Measurements from ENCODE around the gene UBE3B. TPM values are rescaled to one million over a fixed set of nuclear protein-coding genes. Genes with fewer than 3 reads are reported as not detected.
"Not testable (repeated sequence)": the region's sequence is repeated elsewhere in the genome, so short reads cannot be mapped to it uniquely, and the experiment has no call there.

The UBE3B gene
- polyA plus RNA-seq, 1 experiment, result 42.8 TPM

DNA sequence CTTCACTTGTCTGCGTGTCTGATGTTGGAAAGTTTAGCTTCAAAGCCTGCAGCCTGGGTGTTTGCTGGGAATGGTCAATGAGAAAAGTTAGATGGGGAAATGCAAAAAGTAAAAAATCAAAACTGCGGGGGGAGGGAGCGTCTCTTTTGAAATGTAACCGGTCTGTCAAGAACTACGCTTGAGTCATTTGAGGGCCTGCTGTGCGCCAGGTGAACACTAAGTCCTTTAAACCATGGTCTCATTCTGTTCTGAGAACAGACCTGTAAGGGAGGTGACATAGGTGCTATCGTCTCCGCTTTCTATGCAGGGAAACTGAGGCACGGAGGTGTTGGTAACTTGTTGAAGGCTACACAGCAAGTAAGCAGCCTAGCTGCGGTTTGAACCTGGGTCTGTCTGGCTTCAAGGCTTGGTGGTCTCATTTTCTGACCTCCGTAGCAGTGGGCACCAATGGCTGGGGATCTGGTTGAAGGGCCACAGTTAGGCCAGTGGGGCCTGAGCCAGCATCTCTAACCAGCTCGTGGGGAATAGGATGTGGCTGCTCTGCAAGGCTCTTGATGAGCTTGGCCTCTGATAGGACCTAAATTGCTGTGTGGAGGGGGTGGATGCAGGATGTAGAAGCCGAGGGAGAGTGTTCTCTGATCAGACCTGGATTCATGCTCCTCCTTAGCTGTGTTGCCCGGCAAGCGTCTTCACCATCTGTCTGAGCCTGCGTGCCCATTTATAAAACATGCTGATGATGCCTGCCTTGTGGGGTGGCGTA is 41.8 kb upstream of the UBE3B start:
- Histone ChIP-seq H3K27me3 (ENCODE audit: control insufficient read depth, insufficient read depth, low read length) (no peaks in the 10 kb centered on the region), H3K4me3 (ENCODE audit: low read depth, low read length) (no peak overlapping the region), H3K27ac (ENCODE audit: low read depth, low read length) (no peak overlapping the region), H3K9me3 (ENCODE audit: control insufficient read depth, insufficient read depth, low read length) (no peaks in the 10 kb centered on the region)
- ChIA-PET CTCF (interaction anchor here (0.8 to 2.9 kb wide), 4 partner anchors 8 to 340 kb away, joined by 3 to 21 read pairs (median 14); partner anchors contain the start of genes KCTD10 and UBE3B), POLR2A (no interaction called here)
- TF ChIP-seq, protein P1, sequence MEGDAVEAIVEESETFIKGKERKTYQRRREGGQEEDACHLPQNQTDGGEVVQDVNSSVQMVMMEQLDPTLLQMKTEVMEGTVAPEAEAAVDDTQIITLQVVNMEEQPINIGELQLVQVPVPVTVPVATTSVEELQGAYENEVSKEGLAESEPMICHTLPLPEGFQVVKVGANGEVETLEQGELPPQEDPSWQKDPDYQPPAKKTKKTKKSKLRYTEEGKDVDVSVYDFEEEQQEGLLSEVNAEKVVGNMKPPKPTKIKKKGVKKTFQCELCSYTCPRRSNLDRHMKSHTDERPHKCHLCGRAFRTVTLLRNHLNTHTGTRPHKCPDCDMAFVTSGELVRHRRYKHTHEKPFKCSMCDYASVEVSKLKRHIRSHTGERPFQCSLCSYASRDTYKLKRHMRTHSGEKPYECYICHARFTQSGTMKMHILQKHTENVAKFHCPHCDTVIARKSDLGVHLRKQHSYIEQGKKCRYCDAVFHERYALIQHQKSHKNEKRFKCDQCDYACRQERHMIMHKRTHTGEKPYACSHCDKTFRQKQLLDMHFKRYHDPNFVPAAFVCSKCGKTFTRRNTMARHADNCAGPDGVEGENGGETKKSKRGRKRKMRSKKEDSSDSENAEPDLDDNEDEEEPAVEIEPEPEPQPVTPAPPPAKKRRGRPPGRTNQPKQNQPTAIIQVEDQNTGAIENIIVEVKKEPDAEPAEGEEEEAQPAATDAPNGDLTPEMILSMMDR (IDR thresholded peaks at IDR 0.05; ENCODE audit: low read depth, low read length), result no peak
- no peak for DNase-seq (ENCODE audit: low read depth, low spot score)

DNA sequence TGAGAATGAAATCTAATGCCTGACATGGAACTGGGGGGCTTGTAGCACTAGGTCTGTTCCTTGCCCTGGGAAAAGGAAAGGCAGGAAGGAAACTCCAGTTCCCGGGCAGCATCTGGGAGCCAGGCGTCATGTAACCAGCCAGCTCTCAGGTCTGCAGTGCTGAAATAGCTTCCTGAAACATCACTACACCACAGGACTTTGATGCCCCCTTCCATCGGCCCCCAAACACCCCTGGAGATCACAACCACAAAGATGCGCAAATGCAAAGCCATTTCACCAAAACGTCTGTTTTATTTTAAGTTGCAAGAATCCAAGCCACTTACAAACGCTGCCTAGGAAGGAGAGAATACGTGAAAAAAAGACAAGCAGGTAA is 41.3 kb upstream of the UBE3B start:
- ChIA-PET CTCF (interaction anchor here (1.3 to 2.3 kb wide), 3 partner anchors 8 to 339 kb away, joined by 3 to 21 read pairs (median 6); partner anchors contain the start of genes KCTD10 and UBE3B), POLR2A (no interaction called here)
- Histone ChIP-seq H3K27ac (ENCODE audit: low read depth, low read length) (no peak overlapping the region), H3K4me3 (ENCODE audit: low read depth, low read length) (no peak overlapping the region), H3K27me3 (ENCODE audit: control insufficient read depth, insufficient read depth, low read length) (no peaks in the 10 kb centered on the region), H3K9me3 (ENCODE audit: control insufficient read depth, insufficient read depth, low read length) (no peaks in the 10 kb centered on the region)
- TF ChIP-seq, protein P1 (IDR thresholded peaks at IDR 0.05; ENCODE audit: low read depth, low read length), result no peak
- no peak for DNase-seq (ENCODE audit: low read depth, low spot score)

DNA sequence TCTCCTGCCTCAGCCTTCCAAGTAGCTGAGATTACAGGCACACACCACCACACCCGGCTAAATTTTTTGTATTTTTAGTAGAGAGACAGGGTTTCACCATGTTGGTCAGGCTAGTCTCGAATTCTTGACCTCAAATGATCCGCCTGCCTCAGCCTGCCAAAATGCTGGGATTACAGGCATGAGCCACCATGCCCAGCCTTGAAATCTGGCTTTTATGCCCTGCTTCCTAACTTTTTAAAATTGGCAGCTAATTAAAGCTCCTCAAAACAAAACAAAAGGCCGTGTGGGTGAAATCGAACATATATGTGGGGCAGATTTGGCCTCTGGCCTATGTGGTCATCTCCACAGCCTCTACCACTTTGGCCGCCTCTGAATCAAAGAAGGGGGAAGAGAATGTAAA is 38.3 kb upstream of the UBE3B start:
- POLR2A ChIA-PET, result no interaction called here
- Histone ChIP-seq H3K27me3 (ENCODE audit: control insufficient read depth, insufficient read depth, low read length) (no peaks in the 10 kb centered on the region), H3K27ac (ENCODE audit: low read depth, low read length) (peak overlapping the region; percentile 21), H3K4me3 (ENCODE audit: low read depth, low read length) (no peak overlapping the region), H3K9me3 (ENCODE audit: control insufficient read depth, insufficient read depth, low read length) (no peaks in the 10 kb centered on the region)
- CTCF ChIA-PET, result interaction anchor here (1.0 kb wide), 1 partner anchor 11 kb away, joined by 3 read pairs; no protein-coding TSS in a partner anchor
- no peak for DNase-seq (ENCODE audit: low read depth, low spot score)
- TF ChIP-seq, protein P1 (IDR thresholded peaks at IDR 0.05; ENCODE audit: low read depth, low read length), result no peak

DNA sequence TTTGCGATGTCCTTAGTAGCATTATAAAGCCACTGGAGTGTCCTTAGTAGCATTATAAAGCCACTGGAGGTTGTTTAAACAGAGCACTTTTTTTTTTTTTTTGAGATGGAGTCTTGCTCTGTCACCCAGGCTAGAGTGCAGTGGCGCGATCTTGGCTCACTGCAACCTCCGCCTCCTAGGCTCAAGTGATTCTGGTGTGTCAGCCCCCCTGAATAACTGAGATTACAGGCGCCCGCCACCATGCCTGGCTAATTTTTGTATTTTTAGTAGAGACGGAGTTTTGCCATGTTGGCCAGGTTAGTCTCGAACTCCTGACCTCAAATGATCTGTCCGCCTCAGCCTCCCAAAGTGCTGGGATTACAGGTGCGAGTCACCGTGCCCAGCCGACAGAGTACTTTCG is 37.5 kb upstream of the UBE3B start:
- H3K27me3 ChIP-seq (ENCODE audit: control insufficient read depth, insufficient read depth, low read length); H3K27ac ChIP-seq (ENCODE audit: low read depth, low read length); H3K4me3 ChIP-seq (ENCODE audit: low read depth, low read length); H3K9me3 ChIP-seq (ENCODE audit: control insufficient read depth, insufficient read depth, low read length); DNase-seq (ENCODE audit: low read depth, low spot score); POLR2A ChIA-PET: not testable (repeated sequence)
- CTCF ChIA-PET, result interaction anchor here (0.6 kb wide), 1 partner anchor 9 kb away, joined by 3 read pairs; no protein-coding TSS in a partner anchor

DNA sequence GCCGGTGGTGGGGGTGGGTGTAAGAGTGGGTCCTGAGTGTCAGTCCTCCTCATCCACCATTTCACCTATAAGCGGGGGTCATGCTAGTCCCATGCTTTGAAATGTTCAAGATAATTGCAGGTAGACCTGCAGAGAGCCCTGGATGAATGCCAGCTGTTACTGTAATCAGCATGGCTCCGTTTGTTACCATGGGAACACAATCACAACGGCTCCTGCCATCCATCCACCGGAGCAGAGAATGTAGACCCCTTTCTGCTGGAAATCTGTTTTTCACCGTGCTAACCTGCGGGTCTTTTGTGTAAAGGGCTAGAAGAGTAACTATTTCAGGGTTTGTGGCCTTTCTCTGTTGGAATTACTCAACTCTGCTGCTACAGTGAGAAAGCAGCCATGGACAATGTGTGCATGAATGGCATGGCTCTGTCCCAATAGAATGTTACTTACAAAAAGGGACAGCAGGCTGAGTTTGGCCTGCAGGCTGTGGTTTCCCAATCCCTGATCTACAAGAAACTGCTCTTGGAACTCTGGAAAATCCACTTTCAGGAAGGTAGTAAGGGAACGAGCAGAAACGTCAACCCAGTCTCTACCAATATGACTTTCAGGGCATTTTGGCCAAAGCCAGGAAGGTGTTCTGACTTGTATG is 36.5 kb upstream of the UBE3B start:
- POLR2A ChIA-PET, result no interaction called here
- Histone ChIP-seq H3K27me3 (ENCODE audit: control insufficient read depth, insufficient read depth, low read length) (no peaks in the 10 kb centered on the region), H3K4me3 (ENCODE audit: low read depth, low read length) (no peak overlapping the region), H3K27ac (ENCODE audit: low read depth, low read length) (no peak overlapping the region), H3K9me3 (ENCODE audit: control insufficient read depth, insufficient read depth, low read length) (no peaks in the 10 kb centered on the region)
- TF ChIP-seq, protein P1 (IDR thresholded peaks at IDR 0.05; ENCODE audit: low read depth, low read length), result no peak
- CTCF ChIA-PET, result interaction anchor here (3.9 kb wide), 1 partner anchor 13 kb away, joined by 18 read pairs; no protein-coding TSS in a partner anchor
- no peak for DNase-seq (ENCODE audit: low read depth, low spot score)

Measured in AG04450 (cell line).